ENCODE measurements around the gene AKAP7. TPM values are rescaled to one million over a fixed set of nuclear protein-coding genes. Genes with fewer than 3 reads are reported as not detected.

AKAP7 gene
- polyA plus RNA-seq, 2 of the 4 experiments (the other 2 are of a cell fraction), result 2.5 to 3.7 TPM

DNA sequence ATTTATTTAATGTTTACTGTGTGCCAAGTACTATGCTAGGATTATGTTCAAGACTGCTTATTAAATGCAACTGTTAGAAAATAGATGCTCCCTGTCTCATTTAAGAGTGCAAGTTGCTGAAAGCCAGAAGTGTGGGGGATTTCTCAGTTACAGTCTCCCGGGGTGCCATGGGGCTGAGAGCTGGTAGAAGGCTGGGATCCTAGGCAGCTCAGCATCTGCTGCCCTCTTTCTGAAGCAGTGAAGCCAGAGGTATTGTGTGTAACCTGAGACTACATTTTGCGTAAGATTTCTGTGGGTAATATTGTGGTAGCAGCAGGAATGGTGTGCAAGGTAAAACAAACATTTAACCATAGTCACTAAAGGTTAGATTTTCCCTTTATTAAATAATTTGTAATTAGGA, 120.6 kb downstream of the AKAP7 start:
- Histone ChIP-seq H3K4me1 (peaks cover 18% of the 10 kb centered on the region), H3K9me3 (no peaks in the 10 kb centered on the region), H3K27ac (no peak overlapping the region), H3K4me2 (no peak overlapping the region), H3K4me3 (no peak overlapping the region)
- ChIA-PET CTCF (no interaction called here), POLR2A (no interaction called here)
- FAIRE-seq, result no peak
- no peak for ATAC-seq
- no peak for DNase-seq (ENCODE audit: low read depth in 1 of 2, low spot score in 1 of 2)
- WGBS (ENCODE audit: missing lambda C conversion rate), result 71% methylated on average over 2 of the region's 2 CpGs
- TF ChIP-seq EHMT2 (IDR thresholded peaks at IDR 0.05; ENCODE audit: low read depth) (no peak), HOXA7 (CRISPR knock-in tag; IDR thresholded peaks at IDR 0.05) (no peak), TP53 (CRISPR knock-in tag; IDR thresholded peaks at IDR 0.05) (no peak), RAD21 (conservative IDR thresholded peaks at IDR 0.05 in 1 of 2, IDR thresholded peaks at IDR 0.05 in 1 of 2) (no peak), HOXB5 (CRISPR knock-in tag; IDR thresholded peaks at IDR 0.05) (no peak), HMGXB4 (CRISPR knock-in tag; IDR thresholded peaks at IDR 0.05; ENCODE audit: borderline replicate concordance) (no peak)
- TF ChIP-seq, protein P1, sequence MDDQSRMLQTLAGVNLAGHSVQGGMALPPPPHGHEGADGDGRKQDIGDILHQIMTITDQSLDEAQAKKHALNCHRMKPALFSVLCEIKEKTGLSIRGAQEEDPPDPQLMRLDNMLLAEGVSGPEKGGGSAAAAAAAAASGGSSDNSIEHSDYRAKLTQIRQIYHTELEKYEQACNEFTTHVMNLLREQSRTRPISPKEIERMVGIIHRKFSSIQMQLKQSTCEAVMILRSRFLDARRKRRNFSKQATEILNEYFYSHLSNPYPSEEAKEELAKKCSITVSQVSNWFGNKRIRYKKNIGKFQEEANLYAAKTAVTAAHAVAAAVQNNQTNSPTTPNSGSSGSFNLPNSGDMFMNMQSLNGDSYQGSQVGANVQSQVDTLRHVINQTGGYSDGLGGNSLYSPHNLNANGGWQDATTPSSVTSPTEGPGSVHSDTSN (IDR thresholded peaks at IDR 0.05), result no peak

GRCh38 chr6:131257104-131257503, 121.8 kb downstream of the AKAP7 start:
- Histone ChIP-seq H3K27ac (no peak overlapping the region), H3K4me3 (no peak overlapping the region), H3K9me3 (no peaks in the 10 kb centered on the region), H3K4me1 (peaks cover 18% of the 10 kb centered on the region), H3K4me2 (no peak overlapping the region)
- whole genome bisulfite sequencing (ENCODE audit: missing lambda C conversion rate), result 78% methylated on average over 2 of the region's 2 CpGs
- ChIA-PET POLR2A (no interaction called here), CTCF (no interaction called here)
- no peak for TF ChIP-seq BHLHE40 (IDR thresholded peaks at IDR 0.05; ENCODE audit: low read depth, low read length)
- TF ChIP-seq, protein P2, sequence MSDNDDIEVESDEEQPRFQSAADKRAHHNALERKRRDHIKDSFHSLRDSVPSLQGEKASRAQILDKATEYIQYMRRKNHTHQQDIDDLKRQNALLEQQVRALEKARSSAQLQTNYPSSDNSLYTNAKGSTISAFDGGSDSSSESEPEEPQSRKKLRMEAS (IDR thresholded peaks at IDR 0.05), result no peak
- no peak for ATAC-seq
- FAIRE-seq, result no peak
- DNase-seq (ENCODE audit: low read depth in 1 of 2, low spot score in 1 of 2), result no peak

DNA sequence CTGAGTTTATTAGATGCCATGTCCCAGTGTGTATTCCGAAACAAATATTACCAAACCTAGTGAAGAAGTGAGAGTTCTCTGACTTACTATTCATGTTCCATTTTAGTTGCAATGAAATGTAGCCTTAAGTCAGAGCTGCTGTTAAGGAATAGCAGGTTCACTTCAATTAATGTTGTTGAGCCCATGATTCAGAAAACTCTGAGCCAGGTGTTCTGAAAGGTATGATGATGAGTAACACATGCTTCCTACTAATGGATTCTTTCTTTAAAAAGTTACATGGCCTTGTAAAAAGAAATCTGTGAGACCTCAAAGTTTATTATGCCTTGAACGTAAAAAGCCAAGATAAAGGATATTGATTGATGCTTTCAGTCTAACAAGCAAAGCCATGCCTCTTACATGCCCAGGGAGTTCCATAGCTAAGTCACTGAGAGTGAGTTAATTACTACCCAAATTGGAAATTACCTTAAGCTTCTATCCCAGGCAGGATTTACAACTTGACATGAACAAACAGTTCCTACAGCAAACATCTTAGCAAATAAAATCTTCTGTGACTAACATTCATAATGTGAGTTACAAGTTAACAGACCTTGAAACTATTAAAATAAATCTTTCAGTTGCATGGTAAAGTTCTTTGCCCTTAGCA, 122.9 kb downstream of the AKAP7 start:
- Histone ChIP-seq H3K4me1 (peaks cover 18% of the 10 kb centered on the region), H3K9me3 (no peaks in the 10 kb centered on the region), H3K4me3 (no peak overlapping the region), H3K4me2 (peak overlapping the region; percentile 43), H3K27ac (no peak overlapping the region)
- 47% methylated on average over 2 of the region's 2 CpGs for WGBS (ENCODE audit: missing lambda C conversion rate)
- POLR2A ChIA-PET, result no interaction called here
- ATAC-seq, result no peak; a peak in 1 of 6 replicates
- CTCF ChIA-PET, result no interaction called here
- peak in 1 of 2 experiments; percentile 13 for DNase-seq (ENCODE audit: low read depth in 1 of 2, low spot score in 1 of 2)
- TF ChIP-seq KDM1A (IDR thresholded peaks at IDR 0.05; ENCODE audit: low read depth) (no peak), RNF2 (IDR thresholded peaks at IDR 0.05; ENCODE audit: borderline replicate concordance, low read depth) (no peak), KDM5A (IDR thresholded peaks at IDR 0.05) (no peak), CHD2 (IDR thresholded peaks at IDR 0.05; ENCODE audit: low read length, partially characterized antibody) (no peak), GATA3 (IDR thresholded peaks at IDR 0.05; ENCODE audit: borderline replicate concordance) (no peak), JUNB (IDR thresholded peaks at IDR 0.05) (no peak), SMC3 (IDR thresholded peaks at IDR 0.05) (no peak), BHLHE40 (IDR thresholded peaks at IDR 0.05; ENCODE audit: low read depth, low read length) (no peak), CBX2 (IDR thresholded peaks at IDR 0.05; ENCODE audit: borderline replicate concordance, low read depth) (no peak), ZC3H11A (IDR thresholded peaks at IDR 0.05) (no peak), ZSCAN20 (CRISPR knock-in tag; IDR thresholded peaks at IDR 0.05) (no peak)
- TF ChIP-seq, protein P3, sequence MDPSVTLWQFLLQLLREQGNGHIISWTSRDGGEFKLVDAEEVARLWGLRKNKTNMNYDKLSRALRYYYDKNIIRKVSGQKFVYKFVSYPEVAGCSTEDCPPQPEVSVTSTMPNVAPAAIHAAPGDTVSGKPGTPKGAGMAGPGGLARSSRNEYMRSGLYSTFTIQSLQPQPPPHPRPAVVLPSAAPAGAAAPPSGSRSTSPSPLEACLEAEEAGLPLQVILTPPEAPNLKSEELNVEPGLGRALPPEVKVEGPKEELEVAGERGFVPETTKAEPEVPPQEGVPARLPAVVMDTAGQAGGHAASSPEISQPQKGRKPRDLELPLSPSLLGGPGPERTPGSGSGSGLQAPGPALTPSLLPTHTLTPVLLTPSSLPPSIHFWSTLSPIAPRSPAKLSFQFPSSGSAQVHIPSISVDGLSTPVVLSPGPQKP (IDR thresholded peaks at IDR 0.05; ENCODE audit: low read depth, low read length), result no peak
- TF ChIP-seq, protein P4, sequence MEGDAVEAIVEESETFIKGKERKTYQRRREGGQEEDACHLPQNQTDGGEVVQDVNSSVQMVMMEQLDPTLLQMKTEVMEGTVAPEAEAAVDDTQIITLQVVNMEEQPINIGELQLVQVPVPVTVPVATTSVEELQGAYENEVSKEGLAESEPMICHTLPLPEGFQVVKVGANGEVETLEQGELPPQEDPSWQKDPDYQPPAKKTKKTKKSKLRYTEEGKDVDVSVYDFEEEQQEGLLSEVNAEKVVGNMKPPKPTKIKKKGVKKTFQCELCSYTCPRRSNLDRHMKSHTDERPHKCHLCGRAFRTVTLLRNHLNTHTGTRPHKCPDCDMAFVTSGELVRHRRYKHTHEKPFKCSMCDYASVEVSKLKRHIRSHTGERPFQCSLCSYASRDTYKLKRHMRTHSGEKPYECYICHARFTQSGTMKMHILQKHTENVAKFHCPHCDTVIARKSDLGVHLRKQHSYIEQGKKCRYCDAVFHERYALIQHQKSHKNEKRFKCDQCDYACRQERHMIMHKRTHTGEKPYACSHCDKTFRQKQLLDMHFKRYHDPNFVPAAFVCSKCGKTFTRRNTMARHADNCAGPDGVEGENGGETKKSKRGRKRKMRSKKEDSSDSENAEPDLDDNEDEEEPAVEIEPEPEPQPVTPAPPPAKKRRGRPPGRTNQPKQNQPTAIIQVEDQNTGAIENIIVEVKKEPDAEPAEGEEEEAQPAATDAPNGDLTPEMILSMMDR (IDR thresholded peaks at IDR 0.05), result no peak
- no peak for FAIRE-seq
